ENCODE results near the gene FXYD6.

GRCh38 chr11:117829369-117829725 lies 47.1 kb downstream of the FXYD6 start:
- TF ChIP-seq, protein P1, sequence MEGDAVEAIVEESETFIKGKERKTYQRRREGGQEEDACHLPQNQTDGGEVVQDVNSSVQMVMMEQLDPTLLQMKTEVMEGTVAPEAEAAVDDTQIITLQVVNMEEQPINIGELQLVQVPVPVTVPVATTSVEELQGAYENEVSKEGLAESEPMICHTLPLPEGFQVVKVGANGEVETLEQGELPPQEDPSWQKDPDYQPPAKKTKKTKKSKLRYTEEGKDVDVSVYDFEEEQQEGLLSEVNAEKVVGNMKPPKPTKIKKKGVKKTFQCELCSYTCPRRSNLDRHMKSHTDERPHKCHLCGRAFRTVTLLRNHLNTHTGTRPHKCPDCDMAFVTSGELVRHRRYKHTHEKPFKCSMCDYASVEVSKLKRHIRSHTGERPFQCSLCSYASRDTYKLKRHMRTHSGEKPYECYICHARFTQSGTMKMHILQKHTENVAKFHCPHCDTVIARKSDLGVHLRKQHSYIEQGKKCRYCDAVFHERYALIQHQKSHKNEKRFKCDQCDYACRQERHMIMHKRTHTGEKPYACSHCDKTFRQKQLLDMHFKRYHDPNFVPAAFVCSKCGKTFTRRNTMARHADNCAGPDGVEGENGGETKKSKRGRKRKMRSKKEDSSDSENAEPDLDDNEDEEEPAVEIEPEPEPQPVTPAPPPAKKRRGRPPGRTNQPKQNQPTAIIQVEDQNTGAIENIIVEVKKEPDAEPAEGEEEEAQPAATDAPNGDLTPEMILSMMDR (IDR thresholded peaks at IDR 0.05; ENCODE audit: insufficient read depth, low read depth, low read length), result no peak
- no peak for TF ChIP-seq EZH2 (IDR thresholded peaks at IDR 0.05; ENCODE audit: insufficient read depth, low read length)
